ENCODE results near the gene KCNJ1. TPM values are rescaled to one million over a fixed set of nuclear protein-coding genes. Genes with fewer than 3 reads are reported as not detected.

The KCNJ1 gene
- total RNA-seq, 1 experiment from 2014 or later: not detected

- H3K4me1 ChIP-seq (ENCODE audit: insufficient read depth, low read length): no peaks in the 10 kb centered on the region
- no peak overlapping the region for H2AFZ ChIP-seq (ENCODE audit: low read length)
- TF ChIP-seq CTCF (conservative IDR thresholded peaks at IDR 0.05; ENCODE audit: low read depth, low read length) (no peak), EZH2 (IDR thresholded peaks at IDR 0.05; ENCODE audit: low read length, unreplicated experiment) (no peak), EZH2phosphoT487 (IDR thresholded peaks at IDR 0.05; ENCODE audit: borderline replicate concordance, low read length) (no peak)
- H3K9me3 ChIP-seq (ENCODE audit: low read length): no peaks in the 10 kb centered on the region
- H3K79me2 ChIP-seq (ENCODE audit: low read length): no peaks in the 10 kb centered on the region
- ATAC-seq (no peak), DNase-seq (no peak)
- no peak overlapping the region for H3K9ac ChIP-seq (ENCODE audit: low read length)
- no peaks in the 10 kb centered on the region for H4K20me1 ChIP-seq (ENCODE audit: low read length)
- intact Hi-C loops (cut with micrococcal nuclease): no loop called here
- peaks cover 22% of the 10 kb centered on the region; the same call in 1 of the 2 replicates for H3K27me3 ChIP-seq (ENCODE audit: low read length)
- no peak overlapping the region for H3K27ac ChIP-seq (ENCODE audit: low read length)
- POLR2A ChIA-PET (ENCODE audit: unreplicated experiment): no interaction called here
- BruUV-seq (replicated peaks): no TSS peak
- CTCF ChIA-PET: no interaction called here
- H3K4me3 ChIP-seq (ENCODE audit: low read length): no peak overlapping the region
- no peak overlapping the region for H3K4me2 ChIP-seq (ENCODE audit: low read length)
- no peaks in the 10 kb centered on the region for H3K36me3 ChIP-seq (ENCODE audit: low read depth, low read length)
- H3F3A ChIP-seq (ENCODE audit: low read length, unreplicated experiment): no peaks in the 10 kb centered on the region
- H3K9me2 ChIP-seq (replicated peaks; ENCODE audit: low read length): no peaks in the 10 kb centered on the region
Measured at GRCh38 chr11:128840783-128841182, 26.3 kb downstream of the KCNJ1 start.

GRCh38 chr11:128840137-128840536, 27.0 kb downstream of the KCNJ1 start:
- no peaks in the 10 kb centered on the region for H3K9me2 ChIP-seq (replicated peaks; ENCODE audit: low read length)
- no peaks in the 10 kb centered on the region for H3K79me2 ChIP-seq (ENCODE audit: low read length)
- no peaks in the 10 kb centered on the region for H4K20me1 ChIP-seq (ENCODE audit: low read length)
- no peaks in the 10 kb centered on the region for H3K9me3 ChIP-seq (ENCODE audit: low read length)
- no peaks in the 10 kb centered on the region for H3K36me3 ChIP-seq (ENCODE audit: low read depth, low read length)
- ChIA-PET POLR2A (ENCODE audit: unreplicated experiment) (no interaction called here), CTCF (no interaction called here)
- no peaks in the 10 kb centered on the region for H3F3A ChIP-seq (ENCODE audit: low read length, unreplicated experiment)
- TF ChIP-seq CTCF (conservative IDR thresholded peaks at IDR 0.05; ENCODE audit: low read depth, low read length) (no peak), EZH2phosphoT487 (IDR thresholded peaks at IDR 0.05; ENCODE audit: borderline replicate concordance, low read length) (no peak), EZH2 (IDR thresholded peaks at IDR 0.05; ENCODE audit: low read length, unreplicated experiment) (no peak)
- H3K27me3 ChIP-seq (ENCODE audit: low read length): peaks cover 22% of the 10 kb centered on the region; the same call in 1 of the 2 replicates
- H3K9ac ChIP-seq (ENCODE audit: low read length): no peak overlapping the region
- no peak overlapping the region for H3K27ac ChIP-seq (ENCODE audit: low read length)
- no peaks in the 10 kb centered on the region for H3K4me1 ChIP-seq (ENCODE audit: insufficient read depth, low read length)
- H3K4me2 ChIP-seq (ENCODE audit: low read length): no peak overlapping the region
- intact Hi-C loops (cut with micrococcal nuclease): no loop called here
- H3K4me3 ChIP-seq (ENCODE audit: low read length): no peak overlapping the region
- DNase-seq (no peak), ATAC-seq (no peak)
- no TSS peak for BruUV-seq (replicated peaks)
- no peak overlapping the region for H2AFZ ChIP-seq (ENCODE audit: low read length)

- Histone ChIP-seq H3K79me2 (ENCODE audit: low read length) (no peaks in the 10 kb centered on the region), H2AFZ (ENCODE audit: low read length) (no peak overlapping the region), H3K27me3 (ENCODE audit: low read length) (peaks cover 17% of the 10 kb centered on the region; the same call in 1 of the 2 replicates), H3K4me1 (ENCODE audit: insufficient read depth, low read length) (no peaks in the 10 kb centered on the region), H3F3A (ENCODE audit: low read length, unreplicated experiment) (no peaks in the 10 kb centered on the region), H3K9ac (ENCODE audit: low read length) (no peak overlapping the region), H3K36me3 (ENCODE audit: low read depth, low read length) (no peaks in the 10 kb centered on the region), H4K20me1 (ENCODE audit: low read length) (no peaks in the 10 kb centered on the region), H3K9me3 (ENCODE audit: low read length) (no peaks in the 10 kb centered on the region), H3K9me2 (replicated peaks; ENCODE audit: low read length) (no peaks in the 10 kb centered on the region), H3K4me3 (ENCODE audit: low read length) (no peak overlapping the region), H3K27ac (ENCODE audit: low read length) (no peak overlapping the region), H3K4me2 (ENCODE audit: low read length) (no peak overlapping the region)
- ChIA-PET CTCF (no interaction called here), POLR2A (ENCODE audit: unreplicated experiment) (no interaction called here)
- no TSS peak for BruUV-seq (replicated peaks)
- no peak for TF ChIP-seq EZH2 (IDR thresholded peaks at IDR 0.05; ENCODE audit: low read length, unreplicated experiment)
- TF ChIP-seq CTCF (conservative IDR thresholded peaks at IDR 0.05; ENCODE audit: low read depth, low read length): no peak
- TF ChIP-seq EZH2phosphoT487 (IDR thresholded peaks at IDR 0.05; ENCODE audit: borderline replicate concordance, low read length): no peak
- DNase-seq: no peak
- ATAC-seq: no peak
- intact Hi-C loops (cut with micrococcal nuclease): no loop called here
Measured at GRCh38 chr11:128839081-128839480, 28.0 kb downstream of the KCNJ1 start.
